ENCODE results near the gene IL12RB2. TPM values are rescaled to one million over a fixed set of nuclear protein-coding genes. Genes with fewer than 3 reads are reported as not detected.

Gene IL12RB2
- total and polyA plus RNA-seq, 2 of the 13 experiments (the other 11 are each of a cell fraction or from before 2014, with no cell fraction given) = not detected

GRCh38 chr1:67393240-67393639, 85.6 kb downstream of the IL12RB2 start (continued):
- TF ChIP-seq AFF4 (CRISPR knock-in tag; IDR thresholded peaks at IDR 0.05) (no peak), ZNF143 (CRISPR knock-in tag; IDR thresholded peaks at IDR 0.05) (no peak), TEF (CRISPR knock-in tag; IDR thresholded peaks at IDR 0.05) (no peak), ZBTB1 (CRISPR knock-in tag; IDR thresholded peaks at IDR 0.05; ENCODE audit: borderline replicate concordance) (no peak), TERF1 (CRISPR knock-in tag; IDR thresholded peaks at IDR 0.05) (no peak), BATF2 (CRISPR knock-in tag; IDR thresholded peaks at IDR 0.05) (no peak)

- peak; percentile 12; the same call in 1 of the 3 replicates for ATAC-seq
- WGBS (ENCODE audit: low lambda C conversion rate) = 44% methylated on average over 3 of the region's 3 CpGs
- Histone ChIP-seq H3K27ac (ENCODE audit: extremely low read length, insufficient read depth, low read length) (no peak overlapping the region), H3K27me3 (ENCODE audit: control insufficient read depth in 1 of 2, insufficient read depth in 2 of 2, low read length in 2 of 2) (no peaks in the 10 kb centered on the region), H3K79me2 (ENCODE audit: insufficient read depth, low read length) (no peaks in the 10 kb centered on the region), H3K9me3 (ENCODE audit: low read length) (no peaks in the 10 kb centered on the region), H4K20me1 (ENCODE audit: insufficient read depth, low read length) (no peaks in the 10 kb centered on the region), H3K36me3 (replicated peaks in 1 of 2; ENCODE audit: control insufficient read depth in 1 of 2, insufficient read depth in 2 of 2, low read length in 2 of 2) (no peaks in the 10 kb centered on the region), H3K4me3 (replicated peaks in 1 of 3; ENCODE audit: insufficient read depth in 1 of 3, low read depth in 2 of 3, low read length in 3 of 3) (no peak overlapping the region), H3K4me1 (ENCODE audit: insufficient read depth, low read length) (no peaks in the 10 kb centered on the region), H3K9ac (ENCODE audit: insufficient read depth, low read depth, low read length) (no peak overlapping the region), H3K4me2 (ENCODE audit: low read depth, low read length) (no peak overlapping the region), H2AFZ (ENCODE audit: low read length) (no peak overlapping the region)
- in situ Hi-C loops (cut with HindIII; ENCODE audit: extremely low pct_ligation_motif_present, low pct_unique_long_range_greater_than_20kb) (no loop called here), intact Hi-C loops (cut with micrococcal nuclease; ENCODE audit: unreplicated experiment) (no loop called here)
- FAIRE-seq = no peak
- ChIA-PET POLR2A (no interaction called here), CTCF (ENCODE audit: low intra/inter-chr PET ratio, low total read pairs) (no interaction called here)
- TF ChIP-seq KMT2A (CRISPR knock-in tag; IDR thresholded peaks at IDR 0.05) = no peak
- no peak for DNase-seq (ENCODE audit: low spot score)
- BruUV-seq (replicated peaks) = no TSS peak
Measured at GRCh38 chr1:67393737-67394136, 86.1 kb downstream of the IL12RB2 start.
